GM23338 (cell line): ENCODE results near the gene ATP8B4. TPM values are rescaled to one million over a fixed set of nuclear protein-coding genes. Genes with fewer than 3 reads are reported as not detected.

Experiments used
- ATAC-seq: fragments of 200-7000 bp; cut with Tn5 transposase; 3 replicates; pipeline ENCODE4 v1.9.1; 2020
- DNase-seq: peaks from one replicate; pipeline ENCODE4 v3.0.0-alpha.2; 2015; ENCODE audit warnings: low spot score
- H2AFZ ChIP-seq: fragments of 200-600 bp; sonication (generic); 2 replicates; pipeline ENCODE4 v1.8.0; 2016; ENCODE audit warnings: antibody characterized with exemption, mild to moderate bottlenecking, moderate library complexity
- H3F3A ChIP-seq: fragments of 200-600 bp; sonication (generic); replicated peaks from 2 replicates; pipeline ENCODE4 v1.8.0; 2017; ENCODE audit warnings: antibody characterized with exemption, mixed run types, low read depth
- H3K27ac ChIP-seq: fragments of 200-600 bp; sonication (generic); 2 replicates; pipeline ENCODE4 v1.6.1; 2016; ENCODE audit warnings: low read depth
- H3K27me3 ChIP-seq: fragments of 200-600 bp; sonication (generic); 2 replicates; pipeline ENCODE4 v1.8.0; 2016; ENCODE audit warnings: mild to moderate bottlenecking, mixed run types, moderate library complexity; ENCODE audit not compliant: insufficient read depth
- H3K36me3 ChIP-seq: fragments of 200-600 bp; sonication (generic); 2 replicates; pipeline ENCODE4 v1.8.0; 2016; ENCODE audit warnings: mild to moderate bottlenecking; ENCODE audit not compliant: insufficient read depth
- H3K4me1 ChIP-seq: fragments of 200-600 bp; sonication (generic); 2 replicates; pipeline ENCODE4 v1.8.0; 2016; ENCODE audit warnings: mild to moderate bottlenecking, moderate library complexity; ENCODE audit not compliant: insufficient read depth
- H3K4me2 ChIP-seq: fragments of 200-600 bp; sonication (generic); 2 replicates; pipeline ENCODE4 v1.7.1; 2017; ENCODE audit warnings: mixed run types
- H3K4me3 ChIP-seq: fragments of 200-600 bp; sonication (generic); 2 replicates; pipeline ENCODE4 v1.6.1; 2016; ENCODE audit warnings: mixed run types
- H3K79me2 ChIP-seq: fragments of 200-600 bp; sonication (generic); replicated peaks from 2 replicates; pipeline ENCODE4 v1.8.0; 2017; ENCODE audit warnings: mild to moderate bottlenecking; ENCODE audit not compliant: insufficient read depth
- H3K9me2 ChIP-seq: fragments of 200-600 bp; sonication (generic); 2 replicates; pipeline ENCODE4 v1.8.0; 2017; ENCODE audit not compliant: insufficient read depth
- H4K20me1 ChIP-seq: fragments of 200-600 bp; sonication (generic); replicated peaks from 2 replicates; pipeline ENCODE4 v1.8.0; 2017; ENCODE audit warnings: mild to moderate bottlenecking; ENCODE audit not compliant: insufficient read depth
- H3K27ac Mint-ChIP-seq: 2 replicates; pipeline ENCODE4 v1.8.0; 2020; ENCODE audit warnings: inconsistent platforms, mild to moderate bottlenecking, moderate library complexity, mixed read lengths
- H3K27me3 Mint-ChIP-seq: 3 replicates; pipeline ENCODE4 v1.8.0; 2022; ENCODE audit warnings: low read depth, mild to moderate bottlenecking, moderate library complexity, mixed read lengths, inconsistent platforms; ENCODE audit not compliant: insufficient read depth, poor library complexity
- H3K36me3 Mint-ChIP-seq: 3 replicates; pipeline ENCODE4 v1.8.0; 2021; ENCODE audit warnings: low read depth, mild to moderate bottlenecking, inconsistent platforms, moderate library complexity, mixed read lengths
- H3K4me1 Mint-ChIP-seq: 3 replicates; pipeline ENCODE4 v1.8.0; 2020; ENCODE audit warnings: mild to moderate bottlenecking, inconsistent platforms, mixed read lengths
- H3K4me3 Mint-ChIP-seq: 3 replicates; pipeline ENCODE4 v1.8.0; 2021; ENCODE audit warnings: moderate library complexity, mild to moderate bottlenecking, inconsistent platforms, mixed read lengths
- H3K9me3 Mint-ChIP-seq: 3 replicates; pipeline ENCODE4 v1.8.0; 2020; ENCODE audit warnings: moderate library complexity, mild to moderate bottlenecking, inconsistent platforms, mixed read lengths
- CREB1 ChIP-seq: fragments of 250-450 bp; sonication (Bioruptor Pico); IDR thresholded peaks from 2 replicates; pipeline ENCODE4 v1.5.0; 2020; ENCODE audit warnings: low read depth, mild to moderate bottlenecking, moderate library complexity
- EZH2 ChIP-seq: fragments of 200-600 bp; sonication (generic); IDR thresholded peaks from one replicate; pipeline ENCODE4 v1.8.0; 2017; ENCODE audit warnings: antibody characterized with exemption, mild to moderate bottlenecking, low read depth; ENCODE audit not compliant: unreplicated experiment
- EZH2phosphoT487 ChIP-seq: fragments of 200-600 bp; sonication (generic); IDR thresholded peaks from one replicate; pipeline ENCODE4 v1.8.1; 2018; ENCODE audit warnings: antibody characterized with exemption; ENCODE audit not compliant: unreplicated experiment
- JUNB ChIP-seq: IDR thresholded peaks from one replicate; pipeline ENCODE4 v1.6.1; 2016; ENCODE audit warnings: antibody characterized with exemption; ENCODE audit not compliant: unreplicated experiment
- NANOG ChIP-seq: IDR thresholded peaks from 2 replicates; pipeline ENCODE4 v1.6.1; 2016; ENCODE audit warnings: antibody characterized with exemption, borderline replicate concordance
- POLR2AphosphoS5 ChIP-seq: IDR thresholded peaks from 2 replicates; pipeline ENCODE4 v1.6.1; 2016; ENCODE audit warnings: antibody characterized with exemption, low read depth
- REST ChIP-seq: IDR thresholded peaks from one replicate; pipeline ENCODE4 v1.6.1; 2018; ENCODE audit warnings: antibody characterized with exemption; ENCODE audit not compliant: unreplicated experiment
- STAT1 ChIP-seq: IDR thresholded peaks from one replicate; pipeline ENCODE4 v1.6.1; 2016; ENCODE audit warnings: antibody characterized with exemption; ENCODE audit not compliant: unreplicated experiment
- ZNF114 ChIP-seq: fragments of 250-450 bp; sonication (Bioruptor Pico); IDR thresholded peaks from 2 replicates; pipeline ENCODE4 v1.5.0; 2020; ENCODE audit warnings: mild to moderate bottlenecking, moderate library complexity
- ZNF331 ChIP-seq: fragments of 250-450 bp; sonication (Bioruptor Pico); IDR thresholded peaks from 2 replicates; pipeline ENCODE4 v1.5.0; 2020; ENCODE audit warnings: low read depth, mild to moderate bottlenecking, moderate library complexity
- ZNF462 ChIP-seq: fragments of 250-450 bp; sonication (Bioruptor Pico); IDR thresholded peaks from 2 replicates; pipeline ENCODE4 v1.5.0; 2020; ENCODE audit warnings: mild to moderate bottlenecking, moderate library complexity
- polyA plus RNA-seq: library from polyadenylated mRNA; unstranded; fragments of >200 nt; fragmentation: Nextera tagmentation; extraction: Ambion mirVana; gene quantifications from 2 replicates; pipeline ENCODE4 v1.2.1, GENCODE V29; 2016
- total RNA-seq: library from RNA; depleted of rRNA; stranded (reverse); fragments of >200 nt; shearing (Covaris generic); gene quantifications from 2 replicates; pipeline ENCODE4 v1.2.3, GENCODE V29; 2014
- TF ChIP-seq, protein P1 (sequence below), 2 experiments: fragments of 200-600 bp in 1 of 2; sonication (generic) in 1 of 2; conservative IDR thresholded peaks; 2 replicates each; pipeline versions ENCODE4 v1.5.1 to v1.6.1; 2016 to 2017; ENCODE audit warnings: antibody characterized with exemption in 2 of 2, low read depth in 2 of 2, mild to moderate bottlenecking in 2 of 2, moderate library complexity in 1 of 2
- TF ChIP-seq, protein P2 (sequence below): IDR thresholded peaks from 2 replicates; pipeline ENCODE4 v1.6.1; 2016; ENCODE audit warnings: antibody characterized with exemption

The ATP8B4 gene
- total and polyA plus RNA-seq, 2 experiments from 2014 or later = 0.24 TPM; not detected in 1

DNA sequence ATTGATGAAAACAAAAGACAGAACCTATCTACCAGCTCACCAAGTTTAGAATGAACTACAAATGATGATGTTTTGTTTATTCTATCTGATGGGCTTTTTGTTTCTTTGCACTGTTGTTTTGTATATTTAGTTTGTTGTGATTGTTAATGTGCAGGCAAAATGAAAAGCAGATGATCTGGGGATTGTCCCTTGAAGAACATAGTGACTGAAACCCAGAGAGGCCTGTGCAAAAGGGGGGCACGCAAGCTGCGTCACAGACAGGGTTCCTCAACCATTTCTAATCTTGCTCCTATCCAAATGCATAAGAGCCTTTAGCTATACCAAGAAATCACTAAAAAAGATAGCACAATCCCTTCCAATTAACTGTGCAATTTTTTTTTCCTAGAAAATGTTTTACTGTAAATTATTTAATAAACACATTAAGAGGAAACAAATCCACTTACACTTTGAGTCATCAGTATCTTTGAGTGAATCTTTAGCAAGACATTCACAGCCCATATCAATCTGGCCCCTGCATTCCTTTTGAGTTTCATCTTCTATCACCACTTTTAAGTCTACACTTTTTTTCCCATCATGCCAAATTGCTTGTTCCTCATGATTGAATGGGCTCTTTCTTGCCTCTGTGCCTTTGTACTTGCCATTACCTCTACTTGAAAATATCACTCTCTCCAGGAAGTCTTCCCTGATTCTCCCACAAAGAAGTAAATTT is 220.3 kb downstream of the ATP8B4 start:
- H3K27ac ChIP-seq = no peak overlapping the region
- no peaks in the 10 kb centered on the region for H3K36me3 Mint-ChIP-seq
- TF ChIP-seq JUNB (no peak), EZH2phosphoT487 (no peak), STAT1 (no peak), EZH2 (no peak), POLR2AphosphoS5 (no peak), NANOG (no peak), REST (no peak), ZNF462 (no peak), ZNF114 (CRISPR knock-in tag) (no peak), ZNF331 (CRISPR knock-in tag) (no peak), CREB1 (CRISPR knock-in tag) (no peak)
- TF ChIP-seq, protein P1, sequence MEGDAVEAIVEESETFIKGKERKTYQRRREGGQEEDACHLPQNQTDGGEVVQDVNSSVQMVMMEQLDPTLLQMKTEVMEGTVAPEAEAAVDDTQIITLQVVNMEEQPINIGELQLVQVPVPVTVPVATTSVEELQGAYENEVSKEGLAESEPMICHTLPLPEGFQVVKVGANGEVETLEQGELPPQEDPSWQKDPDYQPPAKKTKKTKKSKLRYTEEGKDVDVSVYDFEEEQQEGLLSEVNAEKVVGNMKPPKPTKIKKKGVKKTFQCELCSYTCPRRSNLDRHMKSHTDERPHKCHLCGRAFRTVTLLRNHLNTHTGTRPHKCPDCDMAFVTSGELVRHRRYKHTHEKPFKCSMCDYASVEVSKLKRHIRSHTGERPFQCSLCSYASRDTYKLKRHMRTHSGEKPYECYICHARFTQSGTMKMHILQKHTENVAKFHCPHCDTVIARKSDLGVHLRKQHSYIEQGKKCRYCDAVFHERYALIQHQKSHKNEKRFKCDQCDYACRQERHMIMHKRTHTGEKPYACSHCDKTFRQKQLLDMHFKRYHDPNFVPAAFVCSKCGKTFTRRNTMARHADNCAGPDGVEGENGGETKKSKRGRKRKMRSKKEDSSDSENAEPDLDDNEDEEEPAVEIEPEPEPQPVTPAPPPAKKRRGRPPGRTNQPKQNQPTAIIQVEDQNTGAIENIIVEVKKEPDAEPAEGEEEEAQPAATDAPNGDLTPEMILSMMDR (conservative IDR thresholded peaks at IDR 0.05; ENCODE audit: low read depth in 2 of 2) = no peak
- TF ChIP-seq, protein P2, sequence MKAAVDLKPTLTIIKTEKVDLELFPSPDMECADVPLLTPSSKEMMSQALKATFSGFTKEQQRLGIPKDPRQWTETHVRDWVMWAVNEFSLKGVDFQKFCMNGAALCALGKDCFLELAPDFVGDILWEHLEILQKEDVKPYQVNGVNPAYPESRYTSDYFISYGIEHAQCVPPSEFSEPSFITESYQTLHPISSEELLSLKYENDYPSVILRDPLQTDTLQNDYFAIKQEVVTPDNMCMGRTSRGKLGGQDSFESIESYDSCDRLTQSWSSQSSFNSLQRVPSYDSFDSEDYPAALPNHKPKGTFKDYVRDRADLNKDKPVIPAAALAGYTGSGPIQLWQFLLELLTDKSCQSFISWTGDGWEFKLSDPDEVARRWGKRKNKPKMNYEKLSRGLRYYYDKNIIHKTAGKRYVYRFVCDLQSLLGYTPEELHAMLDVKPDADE = no peak

More for the DNA sequence above, 220.3 kb downstream of the ATP8B4 start:
- DNase-seq (no peak), ATAC-seq (no peak)
- Histone ChIP-seq H3K4me3 (no peak overlapping the region), H3K36me3 (no peaks in the 10 kb centered on the region), H3K27me3 (no peaks in the 10 kb centered on the region), H4K20me1 (no peaks in the 10 kb centered on the region), H3F3A (no peaks in the 10 kb centered on the region), H2AFZ (no peak overlapping the region), H3K9me2 (no peaks in the 10 kb centered on the region), H3K4me1 (peaks cover 27% of the 10 kb centered on the region), H3K4me2 (no peak overlapping the region), H3K79me2 (no peaks in the 10 kb centered on the region)
- Mint-ChIP-seq H3K4me3 (no peak overlapping the region), H3K4me1 (peaks cover 30% of the 10 kb centered on the region), H3K27me3 (no peaks in the 10 kb centered on the region), H3K27ac (no peak overlapping the region), H3K9me3 (no peaks in the 10 kb centered on the region)
